Activated CD8-positive, alpha-beta T cell treated with anti-CD3 and anti-CD28 coated beads for 36 hours (primary cell): Measurements from ENCODE around the gene CHMP5. TPM values are rescaled to one million over a fixed set of nuclear protein-coding genes. Genes with fewer than 3 reads are reported as not detected.

Source experiments
- ATAC-seq: fragments of 200-7000 bp; cut with Tn5 transposase; one replicate; pipeline ENCODE4 v1.10.0; 2021; ENCODE audit warnings: mild to moderate bottlenecking, moderate library complexity
- CTCF ChIA-PET: fragments of 350-600 bp; sonication (Branson Sonifier 250); formaldehyde crosslinking; loops from one replicate; lab custom pipeline; 2021; ENCODE audit warnings: antibody characterized with exemption; lab: Charles Lee
- POLR2A ChIA-PET: fragments of 350-600 bp; sonication (Branson Sonifier 250); formaldehyde crosslinking; loops from one replicate; lab custom pipeline; 2021; ENCODE audit warnings: antibody characterized with exemption; lab: Charles Lee
- DNase-seq: peaks from one replicate; pipeline ENCODE4 v3.0.0-alpha.2; 2020
- H3K27ac Mint-ChIP-seq: one replicate; pipeline ENCODE4 v1.8.0; 2021; ENCODE audit warnings: mild to moderate bottlenecking, mixed read lengths
- H3K27me3 Mint-ChIP-seq: one replicate; pipeline ENCODE4 v1.8.0; 2021; ENCODE audit warnings: mixed read lengths
- H3K36me3 Mint-ChIP-seq: one replicate; pipeline ENCODE4 v1.8.0; 2021; ENCODE audit warnings: low read depth, mixed read lengths
- H3K4me1 Mint-ChIP-seq: one replicate; pipeline ENCODE4 v1.8.0; 2021; ENCODE audit warnings: low read depth, mixed read lengths
- H3K4me3 Mint-ChIP-seq: one replicate; pipeline ENCODE4 v1.8.0; 2021; ENCODE audit warnings: mild to moderate bottlenecking, moderate library complexity, mixed read lengths
- H3K9me3 Mint-ChIP-seq: one replicate; pipeline ENCODE4 v1.8.0; 2021; ENCODE audit warnings: mixed read lengths
- CTCF ChIP-seq: fragments of 200-600 bp; IDR thresholded peaks from one replicate; pipeline ENCODE4 v1.8.0; 2022; ENCODE audit warnings: antibody characterized with exemption, mild to moderate bottlenecking
- intact Hi-C: fragments of 100-400 bp; cut with micrococcal nuclease; formaldehyde crosslinking; loops from one replicate; pipeline ENCODE4 v1.10.0; 2022
- total RNA-seq, 2 experiments: library from RNA; stranded (reverse); gene quantifications; one replicate each; pipeline ENCODE4 v1.2.3, GENCODE V29; 2021

Gene CHMP5
- total RNA-seq, 2 experiments from 2014 or later, result 64.6 to 74.2 TPM

- ATAC-seq, result no peak
- DNase-seq, result no peak
- H3K9me3 Mint-ChIP-seq, result no peaks in the 10 kb centered on the region
- no peak for TF ChIP-seq CTCF
- peaks cover 12% of the 10 kb centered on the region for H3K4me1 Mint-ChIP-seq
- no peak overlapping the region for H3K4me3 Mint-ChIP-seq
- intact Hi-C loops, result no loop called here
- POLR2A ChIA-PET, result no interaction called here
- H3K36me3 Mint-ChIP-seq, result peaks cover 59% of the 10 kb centered on the region
- no peak overlapping the region for H3K27ac Mint-ChIP-seq
- CTCF ChIA-PET, result interaction anchor here (3.1 kb wide), 1 partner anchor 31 kb away, joined by 10 read pairs; no protein-coding TSS in a partner anchor
- no peaks in the 10 kb centered on the region for H3K27me3 Mint-ChIP-seq
Observed at GRCh38 chr9:33318225-33318624, 53.4 kb downstream of the CHMP5 start.

- ATAC-seq (no peak), DNase-seq (no peak)
- peaks cover 12% of the 10 kb centered on the region for H3K4me1 Mint-ChIP-seq
- no peak overlapping the region for H3K27ac Mint-ChIP-seq
- no peaks in the 10 kb centered on the region for H3K27me3 Mint-ChIP-seq
- H3K4me3 Mint-ChIP-seq, result no peak overlapping the region
- H3K9me3 Mint-ChIP-seq, result no peaks in the 10 kb centered on the region
- peaks cover 54% of the 10 kb centered on the region for H3K36me3 Mint-ChIP-seq
- ChIA-PET CTCF (interaction anchor here (3.1 kb wide), 1 partner anchor 32 kb away, joined by 10 read pairs; no protein-coding TSS in a partner anchor), POLR2A (no interaction called here)
- TF ChIP-seq CTCF, result no peak
- intact Hi-C loops, result no loop called here
Observed at GRCh38 chr9:33318781-33319180, 53.9 kb downstream of the CHMP5 start.

- POLR2A ChIA-PET, result interaction anchor here (0.7 to 0.8 kb wide), 2 partner anchors 22 to 30 kb away, joined by 3 read pairs; partner anchors contain the start of gene NFX1
- Mint-ChIP-seq H3K27ac (peak overlapping the region; percentile 77), H3K4me1 (peaks cover 12% of the 10 kb centered on the region), H3K27me3 (no peaks in the 10 kb centered on the region), H3K9me3 (no peaks in the 10 kb centered on the region), H3K4me3 (no peak overlapping the region), H3K36me3 (peaks cover 57% of the 10 kb centered on the region)
- CTCF ChIA-PET, result interaction anchor here (0.8 to 3.7 kb wide), 3 partner anchors 13 to 55 kb away, joined by 3 to 13 read pairs (median 4); no protein-coding TSS in a partner anchor
- no peak for DNase-seq
- no peak for ATAC-seq
- TF ChIP-seq CTCF, result no peak
- intact Hi-C loops, result no loop called here
Observed at GRCh38 chr9:33320230-33320567, 55.4 kb downstream of the CHMP5 start.

GRCh38 chr9:33320568-33321261 lies 55.9 kb downstream of the CHMP5 start:
- DNase-seq (no peak), ATAC-seq (no peak)
- peak overlapping the region; percentile 77 for H3K27ac Mint-ChIP-seq
- no peak overlapping the region for H3K4me3 Mint-ChIP-seq
- peaks cover 55% of the 10 kb centered on the region for H3K36me3 Mint-ChIP-seq
- no peak for TF ChIP-seq CTCF
- peaks cover 12% of the 10 kb centered on the region for H3K4me1 Mint-ChIP-seq
- intact Hi-C loops, result no loop called here
- ChIA-PET CTCF (interaction anchor here (0.8 to 3.7 kb wide), 4 partner anchors 12 to 55 kb away, joined by 3 to 13 read pairs (median 4); no protein-coding TSS in a partner anchor), POLR2A (interaction anchor here (0.7 to 0.8 kb wide), 2 partner anchors 23 to 31 kb away, joined by 3 read pairs; partner anchors contain the start of gene NFX1)
- no peaks in the 10 kb centered on the region for H3K27me3 Mint-ChIP-seq
- no peaks in the 10 kb centered on the region for H3K9me3 Mint-ChIP-seq

GRCh38 chr9:33329117-33329563 lies 64.3 kb downstream of the CHMP5 start:
- peaks cover 54% of the 10 kb centered on the region for H3K36me3 Mint-ChIP-seq
- H3K4me1 Mint-ChIP-seq, result no peaks in the 10 kb centered on the region
- no peaks in the 10 kb centered on the region for H3K9me3 Mint-ChIP-seq
- CTCF ChIA-PET, result no interaction called here
- H3K4me3 Mint-ChIP-seq, result no peak overlapping the region
- intact Hi-C loops, result no loop called here
- H3K27me3 Mint-ChIP-seq, result no peaks in the 10 kb centered on the region
- DNase-seq, result no peak
- peak overlapping the region; percentile 5 for H3K27ac Mint-ChIP-seq
- TF ChIP-seq CTCF, result no peak
- no peak for ATAC-seq
- POLR2A ChIA-PET, result no interaction called here
